GM21423 (cell line): ENCODE measurements around the gene MEIS1.

Experiments used
- ATAC-seq: cut with Tn5 transposase; IDR thresholded peaks from one replicate; pipeline ENCODE4 v1.9.1; 2021; ENCODE audit warnings: mild to moderate bottlenecking, moderate library complexity; ENCODE audit not compliant: unreplicated experiment

Gene MEIS1

GRCh38 chr2:66578687-66579106 lies 143.8 kb downstream of the MEIS1 start:
- no peak for ATAC-seq

GRCh38 chr2:66579186-66580126 lies 144.5 kb downstream of the MEIS1 start:
- no peak for ATAC-seq

GRCh38 chr2:66580166-66581049 lies 145.5 kb downstream of the MEIS1 start:
- no peak for ATAC-seq

- ATAC-seq, result no peak
Measured at GRCh38 chr2:66581339-66582103, 146.6 kb downstream of the MEIS1 start.

GRCh38 chr2:66582104-66582986 lies 147.4 kb downstream of the MEIS1 start:
- no peak for ATAC-seq

- no peak for ATAC-seq
Measured at GRCh38 chr2:66582987-66583880, 148.3 kb downstream of the MEIS1 start.

- no peak for ATAC-seq
Measured at GRCh38 chr2:66583881-66584280, 149.0 kb downstream of the MEIS1 start.

- no peak for ATAC-seq
Measured at GRCh38 chr2:66585587-66585986, 150.7 kb downstream of the MEIS1 start.

GRCh38 chr2:66587216-66587615 lies 152.3 kb downstream of the MEIS1 start:
- no peak for ATAC-seq

GRCh38 chr2:66594001-66594400 lies 159.1 kb downstream of the MEIS1 start:
- no peak for ATAC-seq

- ATAC-seq, result no peak
Measured at GRCh38 chr2:66595556-66595955, 160.6 kb downstream of the MEIS1 start.

- no peak for ATAC-seq
Measured at GRCh38 chr2:66596256-66596655, 161.3 kb downstream of the MEIS1 start.

- no peak for ATAC-seq
Measured at GRCh38 chr2:66601624-66602023, 166.7 kb downstream of the MEIS1 start.

GRCh38 chr2:66602341-66602740 lies 167.4 kb downstream of the MEIS1 start:
- ATAC-seq, result no peak

- ATAC-seq, result no peak
Measured at GRCh38 chr2:66604326-66604725, 169.4 kb downstream of the MEIS1 start.

GRCh38 chr2:66604976-66605375 lies 170.1 kb downstream of the MEIS1 start:
- no peak for ATAC-seq

- no peak for ATAC-seq
Measured at GRCh38 chr2:66607152-66607551, 172.2 kb downstream of the MEIS1 start.
